Endothelial cell of umbilical vein (primary cell): Measurements from ENCODE around the gene AUTS2. TPM values are rescaled to one million over a fixed set of nuclear protein-coding genes. Genes with fewer than 3 reads are reported as not detected.

ENCODE experiments used
- BruUV-seq: library from RNA; stranded (reverse); fragments of 400-500 nt; replicated peaks from 2 replicates; lab custom pipeline; 2021; lab: Mats Ljungman, UMichigan
- CTCF ChIA-PET: fragments of 300-600, 350-600 bp; sonication (Branson Sonifier 250); formaldehyde crosslinking; loops from one replicate; lab custom pipeline; 2021; ENCODE audit warnings: antibody characterized with exemption, inconsistent platforms; lab: Charles Lee
- POLR2A ChIA-PET: fragments of 300-600, 350-600 bp; sonication (Branson Sonifier 250); formaldehyde crosslinking; loops from one replicate; lab custom pipeline; 2021; ENCODE audit warnings: antibody characterized with exemption, inconsistent platforms; lab: Charles Lee
- DNase-seq: peaks from one replicate; pipeline ENCODE4 v3.0.0-alpha.2; 2011; ENCODE audit warnings: low read depth, low spot score
- FAIRE-seq: peaks from 2 replicates; lab custom pipeline; 2011; peaks lifted over from hg19 to GRCh38; lab: Jason Lieb, UNC
- H2AFZ ChIP-seq: 2 replicates; pipeline ENCODE4 v1.6.0; 2012; ENCODE audit warnings: low read depth, low read length, control low read depth, inconsistent platforms
- H3K27ac ChIP-seq: 2 replicates; pipeline ENCODE4 v1.5.1; 2011; ENCODE audit warnings: low read depth, mild to moderate bottlenecking, control low read depth, low read length, moderate library complexity; ENCODE audit not compliant: insufficient read depth
- H3K27me3 ChIP-seq, 2 experiments: 2 replicates each; pipeline versions ENCODE4 v1.6.0 to v1.6.1; 2011; ENCODE audit warnings: low read length in 2 of 2, mixed read lengths in 1 of 2; ENCODE audit not compliant: control insufficient read depth in 2 of 2, insufficient read depth in 2 of 2
- H3K36me3 ChIP-seq, 2 experiments: 2 replicates in 1 of 2; 3 replicates in 1 of 2; pipeline ENCODE4 v1.5.1; 2011; ENCODE audit warnings: low read length in 2 of 2, mild to moderate bottlenecking in 1 of 2, moderate library complexity in 1 of 2; ENCODE audit not compliant: control insufficient read depth in 2 of 2, insufficient read depth in 2 of 2; ENCODE audit errors: extremely low read depth in 1 of 2
- H3K4me1 ChIP-seq: 3 replicates; pipeline ENCODE4 v1.5.1; 2011; ENCODE audit warnings: mild to moderate bottlenecking, low read length; ENCODE audit not compliant: control insufficient read depth, insufficient read depth; ENCODE audit errors: extremely low read depth
- H3K4me2 ChIP-seq: 2 replicates; pipeline ENCODE4 v1.6.1; 2011; ENCODE audit warnings: low read length, control low read depth, mixed read lengths; ENCODE audit not compliant: insufficient read depth
- H3K4me3 ChIP-seq, 3 experiments: fragments of 200-600 bp in 1 of 3; sonication (generic), shearing (Covaris generic) in 1 of 3; replicated peaks in 1 of 3; 2 replicates each; pipeline ENCODE4 v1.5.1; 2011 to 2016; ENCODE audit warnings: control low read depth in 3 of 3, low read length in 3 of 3, mild to moderate bottlenecking in 2 of 3, inconsistent platforms in 1 of 3, low read depth in 1 of 3, moderate library complexity in 1 of 3; ENCODE audit not compliant: insufficient read depth in 1 of 3
- H3K79me2 ChIP-seq: 2 replicates; pipeline ENCODE4 v1.6.0; 2012; ENCODE audit warnings: low read length, inconsistent platforms; ENCODE audit not compliant: control insufficient read depth, insufficient read depth
- H3K9ac ChIP-seq: replicated peaks from 2 replicates; pipeline ENCODE3; 2011; ENCODE audit warnings: low read length, control low read depth; ENCODE audit not compliant: insufficient read depth; ENCODE audit errors: extremely low read depth
- H3K9me1 ChIP-seq: replicated peaks from 3 replicates; pipeline ENCODE4 v1.6.0; 2011; ENCODE audit warnings: mild to moderate bottlenecking, low read length; ENCODE audit not compliant: control insufficient read depth, insufficient read depth; ENCODE audit errors: extremely low read depth
- H3K9me3 ChIP-seq: replicated peaks from 2 replicates; pipeline ENCODE4 v1.5.1; 2012; ENCODE audit warnings: low read length, inconsistent platforms; ENCODE audit not compliant: control insufficient read depth, insufficient read depth
- H4K20me1 ChIP-seq: replicated peaks from 2 replicates; pipeline ENCODE3; 2011; ENCODE audit warnings: mild to moderate bottlenecking, low read length; ENCODE audit not compliant: control insufficient read depth, insufficient read depth; ENCODE audit errors: extremely low read depth
- EZH2 ChIP-seq: IDR thresholded peaks from 2 replicates; pipeline ENCODE4 v1.6.1; 2012; ENCODE audit warnings: borderline replicate concordance, low read depth, mild to moderate bottlenecking, moderate library complexity, low read length, inconsistent platforms; ENCODE audit not compliant: severe bottlenecking
- FOS ChIP-seq: IDR thresholded peaks from 2 replicates; pipeline ENCODE4 v1.6.1; 2011; ENCODE audit warnings: mild to moderate bottlenecking, low read length, moderate library complexity, borderline replicate concordance; ENCODE audit not compliant: insufficient read depth
- GATA2 ChIP-seq: IDR thresholded peaks from 2 replicates; pipeline ENCODE4 v1.7.0; 2011; ENCODE audit warnings: low read depth, mild to moderate bottlenecking, moderate library complexity, mixed read lengths, low read length; ENCODE audit not compliant: insufficient read length, insufficient read depth
- JUN ChIP-seq: IDR thresholded peaks from 2 replicates; pipeline ENCODE4 v1.6.1; 2011; ENCODE audit warnings: borderline replicate concordance, low read depth; ENCODE audit not compliant: insufficient read length, insufficient read depth
- MYC ChIP-seq: IDR thresholded peaks from one replicate; pipeline ENCODE4 v1.6.1; 2011; ENCODE audit warnings: mild to moderate bottlenecking, low read depth, low read length
- POLR2AphosphoS5 ChIP-seq: IDR thresholded peaks from 2 replicates; pipeline ENCODE4 v1.6.1; 2012; ENCODE audit warnings: low read depth, mild to moderate bottlenecking, control low read depth, low read length, moderate library complexity; ENCODE audit not compliant: insufficient read depth
- dilution Hi-C: fragments of 300-500 bp; cut with MboI; formaldehyde crosslinking; loops from one replicate; pipeline ENCODE4 v1.15.0; 2019; ENCODE audit warnings: low sequenced_read_pairs; ENCODE audit not compliant: extremely low pct_ligation_motif_present
- intact Hi-C: fragments of 100-400 bp; cut with micrococcal nuclease; formaldehyde crosslinking; loops from one replicate; pipeline ENCODE4 v1.10.0; 2022
- polyA plus RNA-seq, 4 experiments: library from polyadenylated mRNA; depleted of rRNA in 3 of 4; stranded (reverse) in 3 of 4; unstranded in 1 of 4; fragments of >200 nt; gene quantifications; 2 replicates each; pipeline versions ENCODE4 v1.2.1 to v1.2.3, GENCODE V29; 2011 to 2012; ENCODE audit warnings: missing spikeins in 1 of 4
- total RNA-seq: library from RNA; stranded (reverse); gene quantifications from 2 replicates; pipeline ENCODE4 v1.2.3, GENCODE V29; 2021
- TF ChIP-seq, protein P1 (sequence below), 2 donors: IDR thresholded peaks; 1 replicate in 1 of 2; 2 replicates in 1 of 2; pipeline ENCODE4 v1.5.1; 2011; ENCODE audit warnings: low read length in 2 of 2, mild to moderate bottlenecking in 2 of 2, moderate library complexity in 2 of 2, control low read depth in 1 of 2, inconsistent platforms in 1 of 2, low read depth in 1 of 2; ENCODE audit not compliant: insufficient read depth in 1 of 2; ENCODE audit errors: extremely low read depth in 1 of 2
- TF ChIP-seq, protein P2 (sequence below): IDR thresholded peaks from 2 replicates; pipeline ENCODE4 v1.6.1; 2011; ENCODE audit not compliant: insufficient read depth, insufficient read length

The AUTS2 gene
- total and polyA plus RNA-seq, 2 donors (not counting 3 experiments of a cell fraction or from before 2014, with no cell fraction given) = 0.59 to 8.0 TPM

DNA sequence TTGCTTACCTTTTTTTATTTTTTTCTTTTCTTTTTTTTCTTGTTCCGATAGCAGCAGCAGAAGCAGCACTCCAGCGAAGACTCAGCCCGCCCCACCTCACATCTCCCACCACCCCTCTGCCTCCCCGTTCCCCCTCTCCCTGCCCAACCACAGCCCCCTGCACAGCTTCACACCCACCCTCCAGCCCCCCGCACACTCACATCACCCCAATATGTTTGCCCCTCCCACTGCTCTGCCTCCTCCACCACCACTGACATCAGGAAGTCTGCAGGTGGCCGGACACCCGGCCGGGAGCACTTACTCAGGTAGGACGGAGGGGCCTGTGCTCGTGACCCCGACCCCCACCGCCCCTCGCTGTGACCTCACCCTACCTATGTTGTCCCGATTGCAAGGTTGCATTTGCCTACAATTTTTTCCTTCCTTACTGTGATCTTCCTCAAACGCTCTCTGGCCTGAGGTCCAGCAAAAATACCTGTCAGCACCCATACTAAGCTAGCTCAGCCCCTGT, 1166.5 kb downstream of the AUTS2 start:
- H4K20me1 ChIP-seq = no peaks in the 10 kb centered on the region
- DNase-seq (no peak), FAIRE-seq (no peak)

DNA sequence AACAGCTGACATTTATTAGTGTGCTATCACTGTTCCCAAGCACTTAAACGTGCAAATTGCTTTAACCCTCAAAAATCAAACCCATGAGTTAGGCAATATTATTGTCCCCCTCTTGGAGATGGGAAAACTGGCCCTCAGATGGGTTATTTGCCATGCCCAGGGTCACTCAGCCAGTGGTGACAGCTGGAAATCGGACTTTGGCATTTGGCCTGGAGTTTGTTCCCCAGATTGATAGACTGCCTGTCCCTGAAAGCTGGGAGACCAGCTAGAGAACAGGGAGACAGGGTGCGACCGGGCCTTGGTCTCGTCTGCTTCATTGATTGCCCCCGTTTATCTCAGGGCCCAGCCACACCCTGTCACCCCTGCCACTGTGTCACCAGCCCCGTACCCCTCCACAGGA, 1167.4 kb downstream of the AUTS2 start:
- TF ChIP-seq POLR2AphosphoS5 (no peak), JUN (no peak), MYC (no peak), EZH2 (no peak), GATA2 (no peak)
- TF ChIP-seq, protein P1, sequence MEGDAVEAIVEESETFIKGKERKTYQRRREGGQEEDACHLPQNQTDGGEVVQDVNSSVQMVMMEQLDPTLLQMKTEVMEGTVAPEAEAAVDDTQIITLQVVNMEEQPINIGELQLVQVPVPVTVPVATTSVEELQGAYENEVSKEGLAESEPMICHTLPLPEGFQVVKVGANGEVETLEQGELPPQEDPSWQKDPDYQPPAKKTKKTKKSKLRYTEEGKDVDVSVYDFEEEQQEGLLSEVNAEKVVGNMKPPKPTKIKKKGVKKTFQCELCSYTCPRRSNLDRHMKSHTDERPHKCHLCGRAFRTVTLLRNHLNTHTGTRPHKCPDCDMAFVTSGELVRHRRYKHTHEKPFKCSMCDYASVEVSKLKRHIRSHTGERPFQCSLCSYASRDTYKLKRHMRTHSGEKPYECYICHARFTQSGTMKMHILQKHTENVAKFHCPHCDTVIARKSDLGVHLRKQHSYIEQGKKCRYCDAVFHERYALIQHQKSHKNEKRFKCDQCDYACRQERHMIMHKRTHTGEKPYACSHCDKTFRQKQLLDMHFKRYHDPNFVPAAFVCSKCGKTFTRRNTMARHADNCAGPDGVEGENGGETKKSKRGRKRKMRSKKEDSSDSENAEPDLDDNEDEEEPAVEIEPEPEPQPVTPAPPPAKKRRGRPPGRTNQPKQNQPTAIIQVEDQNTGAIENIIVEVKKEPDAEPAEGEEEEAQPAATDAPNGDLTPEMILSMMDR (IDR thresholded peaks at IDR 0.05; ENCODE audit: extremely low read depth in 1 of 2, insufficient read depth in 1 of 2, low read depth in 1 of 2, low read length in 2 of 2) = no peak
- TF ChIP-seq, protein P2, sequence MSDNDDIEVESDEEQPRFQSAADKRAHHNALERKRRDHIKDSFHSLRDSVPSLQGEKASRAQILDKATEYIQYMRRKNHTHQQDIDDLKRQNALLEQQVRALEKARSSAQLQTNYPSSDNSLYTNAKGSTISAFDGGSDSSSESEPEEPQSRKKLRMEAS = no peak
- Histone ChIP-seq H3K4me3 (no peak overlapping the region), H3K27me3 (no peaks in the 10 kb centered on the region), H3K27ac (no peak overlapping the region), H2AFZ (no peak overlapping the region), H3K4me1 (no peaks in the 10 kb centered on the region), H3K4me2 (no peak overlapping the region), H3K9me3 (no peaks in the 10 kb centered on the region), H3K9ac (no peak overlapping the region), H4K20me1 (no peaks in the 10 kb centered on the region), H3K36me3 (no peaks in the 10 kb centered on the region), H3K9me1 (no peaks in the 10 kb centered on the region), H3K79me2 (no peaks in the 10 kb centered on the region)
- CTCF ChIA-PET = no interaction called here
- dilution Hi-C loops (no loop called here), intact Hi-C loops (no loop called here)
- no TSS peak for BruUV-seq
- POLR2A ChIA-PET = no interaction called here
- FAIRE-seq (no peak), DNase-seq (no peak)

More for the DNA sequence above, 1166.5 kb downstream of the AUTS2 start:
- no TSS peak for BruUV-seq
- TF ChIP-seq JUN = no peak
- TF ChIP-seq POLR2AphosphoS5 = no peak
- no peak for TF ChIP-seq FOS
- Histone ChIP-seq H2AFZ (no peak overlapping the region), H3K9me1 (no peaks in the 10 kb centered on the region), H3K36me3 (no peaks in the 10 kb centered on the region), H3K9me3 (no peaks in the 10 kb centered on the region), H3K4me3 (no peak overlapping the region), H3K9ac (no peak overlapping the region), H3K79me2 (no peaks in the 10 kb centered on the region), H3K4me2 (no peak overlapping the region), H3K4me1 (no peaks in the 10 kb centered on the region), H3K27ac (no peak overlapping the region), H3K27me3 (no peaks in the 10 kb centered on the region)
- dilution Hi-C loops = no loop called here
- intact Hi-C loops = no loop called here
- POLR2A ChIA-PET = no interaction called here
- CTCF ChIA-PET = no interaction called here
